ENCODE data around the gene DGCR6L. TPM values are rescaled to one million over a fixed set of nuclear protein-coding genes. Genes with fewer than 3 reads are reported as not detected.
"Not testable (repeated sequence)": the region's sequence is repeated elsewhere in the genome, so short reads cannot be mapped to it uniquely, and the experiment has no call there.

DGCR6L gene
- total RNA-seq, 1 donor from 2014 or later, result 29.0 TPM

GRCh38 chr22:20269673-20270072 lies 50.2 kb downstream of the DGCR6L start:
- H3K4me1 Mint-ChIP-seq (ENCODE audit: low read depth); H3K36me3 Mint-ChIP-seq (ENCODE audit: low read depth); DNase-seq (ENCODE audit: low spot score); H3K9me3 Mint-ChIP-seq; H3K27me3 Mint-ChIP-seq (ENCODE audit: low read depth); H3K27ac Mint-ChIP-seq; H3K4me3 Mint-ChIP-seq (ENCODE audit: low read depth): not testable (repeated sequence)
- intact Hi-C loops (cut with micrococcal nuclease), result loop anchor here (5.0 kb wide), 1 partner anchor 112 kb away; no protein-coding TSS in a partner anchor

GRCh38 chr22:20269201-20269600 lies 50.7 kb downstream of the DGCR6L start:
- H3K27me3 Mint-ChIP-seq (ENCODE audit: low read depth); H3K4me1 Mint-ChIP-seq (ENCODE audit: low read depth); H3K9me3 Mint-ChIP-seq; DNase-seq (ENCODE audit: low spot score); H3K36me3 Mint-ChIP-seq (ENCODE audit: low read depth); H3K4me3 Mint-ChIP-seq (ENCODE audit: low read depth); H3K27ac Mint-ChIP-seq: not testable (repeated sequence)
- intact Hi-C loops (cut with micrococcal nuclease), result loop anchor here (5.0 kb wide), 1 partner anchor 112 kb away; no protein-coding TSS in a partner anchor

GRCh38 chr22:20268279-20269012 lies 51.4 kb downstream of the DGCR6L start, which contains the start of gene RTN4R:
RTN4R (minus strand) TSS chr22:20268318; CDS start chr22:20268092, 226 bp downstream.
- H3K27ac Mint-ChIP-seq, result peak within 1 kb of the TSS; percentile 12
- intact Hi-C loops (cut with micrococcal nuclease), result loop anchor here (5.0 kb wide), 1 partner anchor 111 kb away; no protein-coding TSS in a partner anchor

DNA sequence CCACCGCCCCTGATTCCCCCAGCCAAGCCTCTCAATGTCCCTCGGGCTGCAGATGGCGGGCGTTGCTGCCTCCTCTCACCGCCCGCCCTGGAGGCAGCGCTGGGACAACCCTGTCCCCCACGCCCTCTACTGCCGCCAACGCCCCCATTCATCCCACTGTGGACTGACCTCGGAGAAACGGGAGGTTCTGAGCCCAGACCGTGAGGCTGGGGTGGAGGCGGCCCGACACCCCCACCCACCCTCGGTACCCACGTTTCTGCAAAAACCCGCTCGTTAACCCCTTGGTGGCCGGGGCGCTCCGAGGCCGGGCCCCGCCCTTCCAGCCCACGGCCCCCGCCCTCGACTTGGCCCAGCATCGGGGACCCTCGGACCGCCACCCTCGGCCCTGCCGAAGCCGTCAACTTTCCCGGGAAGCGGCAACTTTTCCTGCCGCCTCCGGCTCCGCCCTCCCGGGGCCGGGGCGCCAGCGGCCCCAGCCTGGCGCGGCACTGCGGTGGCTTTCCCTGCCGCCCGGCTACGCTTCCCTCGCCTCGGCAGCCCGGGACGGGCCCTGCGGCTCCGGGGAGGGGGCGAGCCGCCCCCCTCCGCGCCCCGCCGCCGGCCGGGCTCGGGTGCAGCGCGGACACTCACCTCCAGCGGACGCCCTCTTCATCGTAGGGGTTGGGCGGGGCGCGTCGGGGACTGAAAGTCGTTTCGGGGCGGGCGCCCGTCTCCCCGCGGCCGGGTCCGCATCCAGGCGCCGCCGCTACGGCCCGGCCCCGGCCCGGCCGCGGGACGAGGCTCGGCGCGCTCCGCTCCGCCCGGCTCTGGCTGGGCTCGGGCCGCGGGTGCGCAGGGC lies 52.2 kb downstream of the DGCR6L start:
- H3K4me1 Mint-ChIP-seq (ENCODE audit: low read depth), result peaks cover 1% of the 10 kb centered on the region
- no peaks in the 10 kb centered on the region for H3K9me3 Mint-ChIP-seq
- H3K36me3 Mint-ChIP-seq (ENCODE audit: low read depth), result no peaks in the 10 kb centered on the region
- peak overlapping the region; percentile 30 for H3K4me3 Mint-ChIP-seq (ENCODE audit: low read depth)
- H3K27ac Mint-ChIP-seq, result no peak overlapping the region
- DNase-seq (ENCODE audit: low spot score), result no peak
- peaks cover 5% of the 10 kb centered on the region for H3K27me3 Mint-ChIP-seq (ENCODE audit: low read depth)
- intact Hi-C loops (cut with micrococcal nuclease), result loop anchor here (5.0 kb wide), 1 partner anchor 110 kb away; no protein-coding TSS in a partner anchor

More at GRCh38 chr22:20268279-20269012, 51.4 kb downstream of the DGCR6L start, which contains the start of gene RTN4R:
- H3K4me3 Mint-ChIP-seq (ENCODE audit: low read depth), result peak within 1 kb of the TSS; percentile 77
- H3K36me3 Mint-ChIP-seq (ENCODE audit: low read depth), result no peaks in the 10 kb centered on the region
- H3K9me3 Mint-ChIP-seq, result no peaks in the 10 kb centered on the region
- DNase-seq (ENCODE audit: low spot score), result peak; percentile 51
- peaks cover 5% of the 10 kb centered on the region for H3K27me3 Mint-ChIP-seq (ENCODE audit: low read depth)
- H3K4me1 Mint-ChIP-seq (ENCODE audit: low read depth), result peaks cover 1% of the 10 kb centered on the region

GRCh38 chr22:20266667-20267440 lies 53.0 kb downstream of the DGCR6L start:
- not testable (repeated sequence) for H3K36me3 Mint-ChIP-seq (ENCODE audit: low read depth); H3K4me1 Mint-ChIP-seq (ENCODE audit: low read depth); DNase-seq (ENCODE audit: low spot score); H3K27ac Mint-ChIP-seq; H3K9me3 Mint-ChIP-seq; H3K27me3 Mint-ChIP-seq (ENCODE audit: low read depth)
- intact Hi-C loops (cut with micrococcal nuclease), result loop anchor here (5.0 kb wide), 1 partner anchor 110 kb away; no protein-coding TSS in a partner anchor
- H3K4me3 Mint-ChIP-seq (ENCODE audit: low read depth), result peak overlapping the region; percentile 64

DNA sequence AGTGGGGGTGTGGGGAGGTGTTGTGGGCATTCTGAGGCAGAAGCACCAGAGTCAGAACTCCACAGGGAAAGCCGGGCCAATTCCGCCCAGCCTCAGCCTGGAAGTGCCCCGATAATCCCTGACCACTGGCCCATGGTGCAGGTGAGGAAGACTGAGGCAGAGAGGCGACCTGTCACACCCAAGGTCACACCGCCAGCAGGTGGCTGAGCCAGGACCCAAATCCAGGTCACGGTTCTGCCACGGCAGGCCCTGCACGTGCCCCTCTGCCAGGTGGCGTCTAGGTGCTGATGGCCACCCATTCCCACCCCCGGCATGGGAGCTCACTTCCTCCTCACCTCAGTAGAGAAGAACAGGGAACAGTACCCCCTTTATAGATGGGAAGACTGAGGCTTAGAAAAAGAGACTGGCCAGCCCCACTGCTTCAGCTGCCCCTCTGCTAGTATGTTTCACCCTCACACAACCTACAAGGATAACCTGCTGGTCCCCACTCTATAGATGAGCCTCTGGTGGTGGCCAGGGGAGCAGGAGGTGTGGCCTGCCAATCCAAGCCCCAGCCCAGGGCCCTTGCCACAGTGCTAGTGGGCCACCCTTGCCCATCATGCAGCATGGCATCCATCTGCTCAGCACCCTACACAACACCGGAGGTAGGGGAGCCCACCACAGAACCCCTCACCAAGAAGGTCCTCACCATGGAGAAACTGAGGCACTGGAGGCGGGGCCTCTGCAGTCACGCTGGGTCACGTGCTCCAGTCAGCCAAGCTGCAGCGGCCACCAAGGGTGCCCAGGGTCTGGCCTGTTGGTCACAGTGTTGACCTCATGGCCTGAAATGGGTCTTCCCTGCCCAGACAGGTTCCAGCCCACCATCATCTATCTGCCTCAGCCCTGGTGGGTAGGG lies 53.8 kb downstream of the DGCR6L start:
- H3K36me3 Mint-ChIP-seq (ENCODE audit: low read depth); H3K4me1 Mint-ChIP-seq (ENCODE audit: low read depth); H3K4me3 Mint-ChIP-seq (ENCODE audit: low read depth); H3K27ac Mint-ChIP-seq; DNase-seq (ENCODE audit: low spot score); H3K27me3 Mint-ChIP-seq (ENCODE audit: low read depth); H3K9me3 Mint-ChIP-seq: not testable (repeated sequence)
- intact Hi-C loops (cut with micrococcal nuclease), result loop anchor here (5.0 kb wide), 1 partner anchor 109 kb away; no protein-coding TSS in a partner anchor

DNA sequence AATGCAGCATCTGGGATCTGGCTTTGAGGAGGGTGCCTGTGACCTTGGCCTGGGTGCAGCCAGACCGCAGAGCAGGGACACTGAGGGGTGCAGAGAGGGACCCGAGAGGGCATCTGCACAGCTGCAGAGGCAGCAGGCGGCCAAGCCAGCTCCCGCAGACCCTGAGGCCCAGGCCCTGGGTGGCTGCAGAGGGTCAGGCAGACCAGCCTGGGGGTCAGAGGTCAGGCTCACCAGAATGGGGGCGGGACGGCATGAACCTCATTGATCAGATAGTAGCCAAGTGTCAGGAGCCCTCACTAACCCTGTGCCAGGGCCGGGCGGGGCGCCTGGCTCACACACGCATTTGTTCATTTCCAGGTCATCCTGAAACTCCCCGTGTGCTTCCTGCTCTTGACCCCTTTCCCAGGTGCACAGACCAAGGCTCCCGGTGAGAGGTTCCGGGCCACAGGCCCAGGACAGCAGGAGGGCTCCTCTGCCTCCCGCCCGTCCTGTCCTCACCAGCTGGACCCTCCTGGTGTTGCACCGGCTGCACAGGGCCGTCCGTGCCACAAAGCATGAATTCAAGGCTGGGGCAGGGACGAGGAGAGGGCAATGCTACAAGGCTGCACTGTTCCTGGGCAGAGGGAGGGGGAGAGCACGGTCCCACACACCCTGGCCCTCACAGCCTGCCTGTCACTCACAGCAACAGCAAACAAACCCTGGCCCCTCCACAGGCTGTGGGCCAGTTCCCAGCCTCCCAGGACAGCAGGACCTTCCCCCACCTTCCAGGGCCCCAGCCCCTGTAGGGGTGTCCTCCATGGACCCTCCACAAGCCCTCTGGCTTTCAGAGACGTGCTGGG lies 55.0 kb downstream of the DGCR6L start:
- DNase-seq (ENCODE audit: low spot score), result no peak
- Mint-ChIP-seq H3K36me3 (ENCODE audit: low read depth) (no peaks in the 10 kb centered on the region), H3K27me3 (ENCODE audit: low read depth) (peaks cover 5% of the 10 kb centered on the region), H3K27ac (no peak overlapping the region), H3K4me1 (ENCODE audit: low read depth) (peaks cover 1% of the 10 kb centered on the region), H3K9me3 (no peaks in the 10 kb centered on the region), H3K4me3 (ENCODE audit: low read depth) (no peak overlapping the region)
- intact Hi-C loops (cut with micrococcal nuclease), result loop anchor here (5.0 kb wide), 1 partner anchor 108 kb away; no protein-coding TSS in a partner anchor

Other genes starting within 250 kb of the DGCR6L start
- gene DGCR8, start 239.8 kb downstream of the DGCR6L start, total RNA-seq, result 63.1 and 66.4 TPM in 2 replicates
- gene RANBP1, start 204.0 kb downstream of the DGCR6L start, total RNA-seq, result 444 and 452 TPM in 2 replicates
- gene TRMT2A, start 202.8 kb downstream of the DGCR6L start, total RNA-seq, result 94.1 and 103 TPM in 2 replicates
- gene ZDHHC8, start 188.3 kb downstream of the DGCR6L start, total RNA-seq, result 77.3 and 82.4 TPM in 2 replicates
- gene CCDC188, start 169.0 kb downstream of the DGCR6L start, total RNA-seq, result 0.11 TPM in 1 of 2 replicates, not detected in the other
- gene RTN4R, start 51.7 kb downstream of the DGCR6L start, total RNA-seq, result 1.9 and 2.2 TPM in 2 replicates
- 13.2 and 14.4 TPM in 2 replicates for gene ZNF74, start 74.1 kb upstream of the DGCR6L start, total RNA-seq
- 0.55 and 0.62 TPM in 2 replicates for gene SCARF2, start 117.8 kb upstream of the DGCR6L start, total RNA-seq
- gene KLHL22, start 175.7 kb upstream of the DGCR6L start, total RNA-seq, result 34.0 and 38.0 TPM in 2 replicates
- gene MED15, start 187.6 kb upstream of the DGCR6L start, total RNA-seq, result 123 and 129 TPM in 2 replicates